Heart right ventricle (tissue), 16 donors: ENCODE data around the gene SLC15A2. TPM values are rescaled to one million over a fixed set of nuclear protein-coding genes. Genes with fewer than 3 reads are reported as not detected.

Experiments used
- ATAC-seq, 8 donors: fragments of 200-7000 bp; cut with Tn5 transposase; one replicate each; pipeline ENCODE4 v1.9.1; 2020; ENCODE audit warnings: mild to moderate bottlenecking in 8 of 8, moderate library complexity in 8 of 8, moderate number of reproducible peaks in 1 of 8
- DNase-seq, 2 donors: peaks; one replicate each; pipeline ENCODE4 v3.0.0-alpha.2; 2020
- H3K27ac ChIP-seq, 10 donors: fragments of 200-600 bp; sonication (generic) in 2 of 10; one replicate each; pipeline versions ENCODE4 v1.5.0 to v1.8.0; 2020 to 2022; ENCODE audit warnings: mild to moderate bottlenecking in 3 of 10
- H3K27me3 ChIP-seq, 7 donors: fragments of 200-600 bp; one replicate each; pipeline ENCODE4 v1.8.0; 2021 to 2022; ENCODE audit warnings: mild to moderate bottlenecking in 2 of 7
- H3K36me3 ChIP-seq, 9 donors: fragments of 200-600 bp; sonication (generic) in 1 of 9; one replicate each; pipeline versions ENCODE4 v1.5.0 to v1.8.0; 2020 to 2022; ENCODE audit warnings: mild to moderate bottlenecking in 2 of 9
- H3K4me1 ChIP-seq, 9 donors: fragments of 200-600 bp; sonication (generic) in 1 of 9; one replicate each; pipeline versions ENCODE4 v1.5.0 to v1.8.0; 2020 to 2022; ENCODE audit warnings: mild to moderate bottlenecking in 4 of 9
- H3K4me3 ChIP-seq, 10 donors: fragments of 200-600 bp; sonication (generic) in 2 of 10; one replicate each; pipeline versions ENCODE4 v1.5.0 to v1.8.0; 2020 to 2022; ENCODE audit warnings: mild to moderate bottlenecking in 7 of 10, moderate library complexity in 2 of 10
- H3K9me3 ChIP-seq, 11 donors: fragments of 200-600 bp in 10 of 11; sonication (generic) in 2 of 11; one replicate each; pipeline versions ENCODE4 v1.5.0 to v1.8.0; 2013 to 2022; ENCODE audit warnings: mild to moderate bottlenecking in 2 of 11, control low read depth in 1 of 11, moderate library complexity in 1 of 11
- CTCF ChIP-seq, 9 donors: fragments of 200-600 bp; sonication (generic) in 2 of 9; IDR thresholded peaks; one replicate each; pipeline versions ENCODE4 v1.5.0 to v1.8.0; 2021 to 2022; ENCODE audit warnings: antibody characterized with exemption in 9 of 9, mild to moderate bottlenecking in 5 of 9, moderate library complexity in 1 of 9
- WGBS, 2 donors: extraction: QIAGEN DNeasy Blood & Tissue Kit; methylation state at CpG; one replicate each; pipeline ENCODE4 v1.1.7; 2013; ENCODE audit warnings: inconsistent platforms in 1 of 2; 5-methylcytosine and 5-hydroxymethylcytosine counted together
- intact Hi-C, 10 donors: fragments of 100-400 bp; cut with DNase I; formaldehyde crosslinking; loops; one replicate each; pipeline versions ENCODE4 v1.11.1 to v1.14.2; 2022
- polyA plus RNA-seq, 2 donors: library from polyadenylated mRNA; stranded (reverse); fragments of 200-250 nt; gene quantifications; one replicate each; pipeline ENCODE4 v1.2.3, GENCODE V29; 2013
- total RNA-seq, 10 donors: library from RNA; stranded (reverse); fragmentation: NEBNext Ultra II Directional in 3 of 10; extraction: Animal tissue kit (Norgen Biotek cat#: 25700) in 3 of 10; gene quantifications; one replicate each; pipeline versions ENCODE4 v1.2.1 to v1.2.4, GENCODE V29; 2021 to 2023
- donor health status: Arrhythmogenic right ventricular cardiomyopathy.
- donor health status: ischemic (EF 13 %, LVEDD 7.1; RV severe dilation, severe dysfunction).
- donor health status: healthy with polysubstance abuse.
- donor health status: DM: no; HTN: yes; CAD: no.
- donor health status: DM: no; HTN: no; CAD: no.
- donor health status: ischemic (EF 25% LVEDD 6.9; RV normal size, moderate dysfunction).
- donor health status: ischemic (EF 25% LVEDD 5.7; RV mildly dilated, moderate dysfunction).
- donor health status: healthy.
- donor health status: DM: yes; HTN: yes; CAD: no.
- donor health status: Ischemic cardiomyopathy.
- donor health status: ischemic (EF 35%, LVEDD 5.7; RV mildly dilated, moderate dysfunction).
- donor health status: nonischemic (EF 11% LVEDD 7.7; RV severe dilation, severe dysfunction).
- donor health status: DM: yes; HTN: yes; CAD: no.
- donor health status: PGD.
- donor health status: ischemic (EF 29% LVEDD 5.4; RV normal size, mild dysfunction).
- donor health status: nonischemic (EF 23%, LVEDD 6.1; RV moderate dilation, normal function).

The SLC15A2 gene
- total and polyA plus RNA-seq, 12 donors, result 0.45 to 14.9 (median 3.9) TPM

- Histone ChIP-seq H3K9me3 (peaks cover 0 to 10% (median 0%) of the 10 kb centered on the region in 11 donors), H3K4me3 (no peak overlapping the region), H3K4me1 (peaks cover 0 to 4% (median 0%) of the 10 kb centered on the region in 9 donors), H3K36me3 (peaks cover 0 to 9% (median 0%) of the 10 kb centered on the region in 9 donors), H3K27me3 (no peaks in the 10 kb centered on the region), H3K27ac (no peak overlapping the region)
- ATAC-seq (no peak), DNase-seq (no peak)
- intact Hi-C loops, result no loop called here
- no peak for TF ChIP-seq CTCF (IDR thresholded peaks at IDR 0.05)
Observed at GRCh38 chr3:121863801-121864200, 30.4 kb upstream of the SLC15A2 start.

GRCh38 chr3:121869736-121870135 lies 24.5 kb upstream of the SLC15A2 start:
- Histone ChIP-seq H3K9me3 (no peaks in the 10 kb centered on the region), H3K27ac (no peak overlapping the region), H3K4me3 (no peak overlapping the region), H3K36me3 (peaks cover 0 to 18% (median 0%) of the 10 kb centered on the region in 9 donors), H3K27me3 (no peaks in the 10 kb centered on the region), H3K4me1 (no peaks in the 10 kb centered on the region)
- ATAC-seq, result no peak
- no peak for DNase-seq
- no peak for TF ChIP-seq CTCF (IDR thresholded peaks at IDR 0.05)
- intact Hi-C loops, result no loop called here
- WGBS, 2 donors, result 92 to 98% methylated on average over 2 of the region's 2 CpGs

- H3K36me3 ChIP-seq, result peaks cover 0 to 18% (median 0%) of the 10 kb centered on the region in 9 donors
- DNase-seq (no peak), ATAC-seq (no peak)
- H3K9me3 ChIP-seq, result no peaks in the 10 kb centered on the region
- intact Hi-C loops, result no loop called here
- H3K27ac ChIP-seq, result no peak overlapping the region
- TF ChIP-seq CTCF (IDR thresholded peaks at IDR 0.05), result no peak
- H3K4me3 ChIP-seq, result no peak overlapping the region
- no peaks in the 10 kb centered on the region for H3K27me3 ChIP-seq
- no peaks in the 10 kb centered on the region for H3K4me1 ChIP-seq
Observed at GRCh38 chr3:121870717-121871116, 23.5 kb upstream of the SLC15A2 start.

DNA sequence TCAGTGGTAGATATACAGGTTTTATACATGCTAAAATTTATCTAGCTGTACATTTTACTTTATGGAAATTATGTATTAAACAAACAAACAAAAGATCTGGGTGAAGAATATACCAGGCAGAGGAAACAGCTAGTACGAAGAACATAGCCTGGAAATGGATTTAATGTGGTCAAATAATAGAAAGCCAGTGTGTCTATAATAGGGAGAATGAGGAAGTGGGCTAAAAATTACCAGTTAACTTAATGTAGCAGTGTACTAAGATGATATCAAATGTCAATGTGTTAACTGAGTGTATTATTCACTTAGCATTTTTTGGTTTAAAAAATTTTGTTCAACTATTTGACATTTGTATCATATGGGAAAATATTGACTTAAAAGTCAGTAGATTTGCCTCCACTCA lies 22.8 kb upstream of the SLC15A2 start:
- intact Hi-C loops, result no loop called here
- DNase-seq, result no peak
- Histone ChIP-seq H3K27ac (no peak overlapping the region), H3K4me3 (no peak overlapping the region), H3K9me3 (no peaks in the 10 kb centered on the region), H3K27me3 (no peaks in the 10 kb centered on the region), H3K4me1 (no peaks in the 10 kb centered on the region), H3K36me3 (peaks cover 0 to 18% (median 0%) of the 10 kb centered on the region in 9 donors)
- WGBS, 2 donors, result 64% methylated on average over 1 of the region's 1 CpG
- ATAC-seq, result no peak
- TF ChIP-seq CTCF (IDR thresholded peaks at IDR 0.05), result no peak

DNA sequence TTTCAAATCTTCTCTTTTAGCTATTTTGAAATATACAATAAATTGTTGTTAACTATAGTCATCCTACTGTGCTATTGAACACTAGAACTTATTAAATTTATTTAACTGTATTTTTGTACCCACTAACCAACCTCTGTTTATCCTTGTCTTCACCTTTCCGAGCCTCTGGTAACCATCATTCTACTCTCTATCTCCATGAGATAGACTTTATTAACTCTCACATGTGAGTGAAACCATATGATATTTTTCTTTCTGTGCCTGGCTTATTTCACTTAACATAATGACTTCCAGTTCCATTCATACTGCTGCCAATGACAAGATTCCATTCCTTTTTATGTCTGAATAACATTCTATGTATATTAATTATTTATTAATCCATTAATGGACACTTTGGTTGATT lies 15.8 kb upstream of the SLC15A2 start:
- WGBS, 2 donors, result 24 to 45% methylated on average over 1 of the region's 1 CpG
- H3K36me3 ChIP-seq, result peaks cover 0 to 8% (median 0%) of the 10 kb centered on the region in 9 donors
- H3K4me3 ChIP-seq, result no peak overlapping the region
- no peaks in the 10 kb centered on the region for H3K4me1 ChIP-seq
- no peak for TF ChIP-seq CTCF (IDR thresholded peaks at IDR 0.05)
- no peaks in the 10 kb centered on the region for H3K27me3 ChIP-seq
- no peaks in the 10 kb centered on the region for H3K9me3 ChIP-seq
- intact Hi-C loops, result no loop called here
- ATAC-seq, result no peak
- H3K27ac ChIP-seq, result no peak overlapping the region
- no peak for DNase-seq
